Skin epidermis (tissue), 12 donors: ENCODE data around the gene IL17C.

ENCODE experiments used
- H3K27ac ChIP-seq, 21 experiments: fragments of 200-600 bp; sonication (generic) in 11 of 21; one replicate each; pipeline ENCODE4 v1.5.0; 2020; ENCODE audit warnings: mild to moderate bottlenecking in 3 of 21, inconsistent platforms in 2 of 21, moderate library complexity in 2 of 21
- H3K4me3 ChIP-seq, 7 experiments: fragments of 200-600 bp; sonication (generic) in 2 of 7; one replicate each; pipeline ENCODE4 v1.5.0; 2020; ENCODE audit warnings: inconsistent platforms in 2 of 7, mild to moderate bottlenecking in 2 of 7, moderate library complexity in 1 of 7

The IL17C gene

GRCh38 chr16:88639231-88640038 is 1.1 kb downstream of the IL17C start:
- H3K27ac ChIP-seq: no peak overlapping the region
- H3K4me3 ChIP-seq: no peak overlapping the region

GRCh38 chr16:88640039-88640495 is 1.7 kb downstream of the IL17C start:
- no peak overlapping the region for H3K4me3 ChIP-seq

GRCh38 chr16:88640498-88641247 is 2.3 kb downstream of the IL17C start:
- H3K27ac ChIP-seq: no peak overlapping the region

More at GRCh38 chr16:88640039-88640495, 1.7 kb downstream of the IL17C start:
- no peak overlapping the region for H3K27ac ChIP-seq

GRCh38 chr16:88642881-88643643 is 4.7 kb downstream of the IL17C start:
- no peak overlapping the region for H3K27ac ChIP-seq

More at GRCh38 chr16:88640498-88641247, 2.3 kb downstream of the IL17C start:
- no peak overlapping the region for H3K4me3 ChIP-seq

GRCh38 chr16:88643644-88643932 is 5.2 kb downstream of the IL17C start:
- H3K4me3 ChIP-seq: no peak overlapping the region
- no peak overlapping the region for H3K27ac ChIP-seq

More at GRCh38 chr16:88642881-88643643, 4.7 kb downstream of the IL17C start:
- H3K4me3 ChIP-seq: no peak overlapping the region

GRCh38 chr16:88645455-88645854 is 7.1 kb downstream of the IL17C start:
- Histone ChIP-seq H3K4me3 (no peak overlapping the region), H3K27ac (no peak overlapping the region)

GRCh38 chr16:88645941-88646340 is 7.6 kb downstream of the IL17C start:
- Histone ChIP-seq H3K27ac (no peak overlapping the region), H3K4me3 (no peak overlapping the region)

- H3K27ac ChIP-seq: no peak overlapping the region
- no peak overlapping the region for H3K4me3 ChIP-seq
Measured at GRCh38 chr16:88646345-88647034, 8.1 kb downstream of the IL17C start.

- Histone ChIP-seq H3K4me3 (no peak overlapping the region), H3K27ac (no peak overlapping the region)
Measured at GRCh38 chr16:88647178-88648070, 9.1 kb downstream of the IL17C start.

- Histone ChIP-seq H3K4me3 (peak overlapping the region; percentile 45 to 93 (median 80)), H3K27ac (peak overlapping the region in 18 of 21 experiments; percentile 51 to 97 (median 84))
Measured at GRCh38 chr16:88649195-88649923, 11.0 kb downstream of the IL17C start.

GRCh38 chr16:88649924-88650748 is 11.8 kb downstream of the IL17C start:
- Histone ChIP-seq H3K4me3 (peak overlapping the region; percentile 45 to 93 (median 80)), H3K27ac (peak overlapping the region; percentile 14 to 97 (median 83))

- H3K4me3 ChIP-seq: peak within 1 kb of the TSS; percentile 45 to 93 (median 80)
- H3K27ac ChIP-seq: peak within 1 kb of the TSS; percentile 14 to 97 (median 83)
Measured at GRCh38 chr16:88650749-88651275, 12.4 kb downstream of the IL17C start, which contains the start of gene CYBA. CYBA (minus strand) TSS chr16:88651053; CDS start chr16:88651013, 40 bp downstream.

GRCh38 chr16:88651276-88651988 is 13.1 kb downstream of the IL17C start:
- Histone ChIP-seq H3K4me3 (peak overlapping the region; percentile 45 to 93 (median 80)), H3K27ac (peak overlapping the region in 20 of 21 experiments; percentile 53 to 97 (median 83))

GRCh38 chr16:88651989-88652761 is 13.8 kb downstream of the IL17C start:
- Histone ChIP-seq H3K27ac (peak overlapping the region in 16 of 21 experiments; percentile 32 to 97 (median 86)), H3K4me3 (no peak overlapping the region)

- peak overlapping the region in 1 of 21 experiments; percentile 86 for H3K27ac ChIP-seq
- H3K4me3 ChIP-seq: no peak overlapping the region
Measured at GRCh38 chr16:88652762-88653063, 14.3 kb downstream of the IL17C start.
